Hepatocyte (in vitro differentiated cells): Measurements from ENCODE around the gene ACSS2. TPM values are rescaled to one million over a fixed set of nuclear protein-coding genes. Genes with fewer than 3 reads are reported as not detected.

Source experiments
- DNase-seq: peaks from one replicate; pipeline ENCODE4 v3.0.0-alpha.2; 2016; ENCODE audit warnings: low spot score
- H2AFZ ChIP-seq: fragments of 200-600 bp; sonication (generic); 2 replicates; pipeline ENCODE4 v1.6.0; 2016; ENCODE audit warnings: antibody characterized with exemption, mild to moderate bottlenecking
- H3K27ac ChIP-seq: fragments of 200-600 bp; sonication (generic); 2 replicates; pipeline ENCODE4 v1.5.1; 2016; ENCODE audit warnings: mild to moderate bottlenecking
- H3K27me3 ChIP-seq: fragments of 200-600 bp; sonication (generic); 2 replicates; pipeline ENCODE4 v1.6.1; 2016
- H3K36me3 ChIP-seq: fragments of 200-600 bp; sonication (generic); replicated peaks from 2 replicates; pipeline ENCODE4 v1.5.1; 2016; ENCODE audit warnings: low read depth; ENCODE audit not compliant: insufficient read depth
- H3K4me1 ChIP-seq: fragments of 200-600 bp; sonication (generic); 2 replicates; pipeline ENCODE4 v1.5.1; 2016; ENCODE audit warnings: mild to moderate bottlenecking, moderate library complexity; ENCODE audit not compliant: insufficient read depth
- H3K4me2 ChIP-seq: fragments of 200-600 bp; sonication (generic); 2 replicates; pipeline ENCODE4 v1.6.0; 2016
- H3K4me3 ChIP-seq: fragments of 200-600 bp; sonication (generic); 2 replicates; pipeline ENCODE4 v1.5.1; 2016; ENCODE audit warnings: mild to moderate bottlenecking
- H3K79me2 ChIP-seq: fragments of 200-600 bp; sonication (generic); 2 replicates; pipeline ENCODE4 v1.6.0; 2017; ENCODE audit warnings: mild to moderate bottlenecking
- H3K9me2 ChIP-seq: fragments of 200-600 bp; sonication (generic); replicated peaks from 2 replicates; pipeline ENCODE4 v1.6.0; 2017; ENCODE audit warnings: mild to moderate bottlenecking; ENCODE audit not compliant: insufficient read depth
- H3K9me3 ChIP-seq: fragments of 200-600 bp; sonication (generic); 2 replicates; pipeline ENCODE4 v1.5.1; 2016; ENCODE audit warnings: low read depth, mild to moderate bottlenecking
- H4K20me1 ChIP-seq: fragments of 200-600 bp; sonication (generic); 2 replicates; pipeline ENCODE4 v1.6.0; 2016; ENCODE audit warnings: mild to moderate bottlenecking; ENCODE audit not compliant: insufficient read depth, poor library complexity, severe bottlenecking
- EZH2 ChIP-seq: fragments of 200-600 bp; sonication (generic); IDR thresholded peaks from 2 replicates; pipeline ENCODE4 v1.6.1; 2016; ENCODE audit warnings: antibody characterized with exemption, mild to moderate bottlenecking, borderline replicate concordance
- EZH2phosphoT487 ChIP-seq: fragments of 200-600 bp; sonication (generic); IDR thresholded peaks from one replicate; pipeline ENCODE4 v1.6.1; 2018; ENCODE audit warnings: antibody characterized with exemption, mild to moderate bottlenecking, low read depth, moderate library complexity; ENCODE audit not compliant: unreplicated experiment, severe bottlenecking
- WGBS: methylation state at CpG from one replicate; pipeline ENCODE4 v1.1.6; 2016; ENCODE audit warnings: low lambda C conversion rate; ENCODE audit errors: missing lambda C conversion rate; 5-methylcytosine and 5-hydroxymethylcytosine counted together
- polyA plus RNA-seq: library from polyadenylated mRNA; unstranded; fragments of >200 nt; fragmentation: Nextera tagmentation; extraction: Ambion mirVana; gene quantifications from 2 replicates; pipeline ENCODE4 v1.2.1, GENCODE V29; 2016
- total RNA-seq: library from RNA; depleted of rRNA; stranded (reverse); fragments of >200 nt; gene quantifications from 2 replicates; pipeline ENCODE4 v1.2.3, GENCODE V29; 2014
- TF ChIP-seq, protein P1 (sequence below): fragments of 200-600 bp; sonication (generic); IDR thresholded peaks from 2 replicates; pipeline ENCODE4 v1.5.1; 2016; ENCODE audit warnings: antibody characterized with exemption, mild to moderate bottlenecking; ENCODE audit not compliant: poor library complexity

The ACSS2 gene
- total and polyA plus RNA-seq, 2 experiments from 2014 or later: 52.0 to 59.5 TPM

DNA sequence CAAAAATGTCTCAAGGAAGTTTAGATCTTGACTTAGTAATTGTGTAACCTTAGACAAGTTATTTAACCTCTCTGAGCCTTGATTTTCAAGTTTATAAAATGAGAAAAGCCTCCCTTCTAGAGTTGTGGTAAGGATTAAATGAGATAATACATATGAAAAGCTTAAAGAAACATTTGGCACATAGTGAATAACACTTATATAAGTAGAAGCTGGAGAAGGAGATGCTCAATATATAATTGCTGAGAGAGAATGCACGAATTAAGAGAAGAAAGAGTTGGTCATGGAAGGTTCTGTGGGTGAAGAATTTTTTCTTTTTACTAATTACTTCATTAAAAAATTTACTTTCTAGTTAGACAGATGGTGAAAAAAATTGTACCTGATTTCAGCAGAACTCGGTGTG lies 5.3 kb downstream of the ACSS2 start:
- Histone ChIP-seq H3K9me3 (no peaks in the 10 kb centered on the region), H3K79me2 (peaks cover 31% of the 10 kb centered on the region), H3K4me2 (no peak overlapping the region), H2AFZ (no peak overlapping the region), H3K27ac (no peak overlapping the region), H3K9me2 (no peaks in the 10 kb centered on the region), H3K4me3 (no peak overlapping the region), H3K4me1 (no peaks in the 10 kb centered on the region), H4K20me1 (no peaks in the 10 kb centered on the region), H3K27me3 (no peaks in the 10 kb centered on the region), H3K36me3 (no peaks in the 10 kb centered on the region)
- no peak for DNase-seq
- no peak for TF ChIP-seq EZH2
- WGBS: 48% methylated on average over 2 of the region's 2 CpGs

DNA sequence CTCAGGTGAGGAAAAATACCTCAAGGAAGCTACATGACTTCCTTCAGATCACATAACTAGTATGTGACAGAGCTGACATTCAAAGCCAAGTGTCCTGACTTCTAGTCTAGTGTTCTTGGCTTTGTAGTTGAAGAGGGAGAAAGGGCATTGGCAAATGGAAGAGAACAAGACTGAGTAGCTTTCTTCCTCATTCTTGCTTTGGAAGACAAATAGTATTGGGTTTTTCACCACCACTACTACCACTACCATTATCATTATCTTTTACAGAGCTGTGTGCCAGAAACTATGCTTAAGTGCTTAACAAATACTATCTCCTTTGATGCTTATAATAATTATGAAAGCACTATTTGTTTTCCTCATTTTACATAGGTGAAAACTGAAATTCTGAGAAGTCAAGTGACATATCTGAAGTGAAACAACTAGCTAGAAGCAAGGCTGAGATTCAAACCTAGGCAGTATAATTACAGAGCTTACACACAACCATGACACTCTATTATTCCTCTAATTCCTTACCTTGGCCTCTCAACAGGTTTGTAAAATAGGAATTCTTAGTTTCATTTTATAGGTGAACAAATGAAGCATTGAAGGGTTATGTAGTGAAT lies 6.8 kb downstream of the ACSS2 start:
- no peak for DNase-seq
- TF ChIP-seq, protein P1, sequence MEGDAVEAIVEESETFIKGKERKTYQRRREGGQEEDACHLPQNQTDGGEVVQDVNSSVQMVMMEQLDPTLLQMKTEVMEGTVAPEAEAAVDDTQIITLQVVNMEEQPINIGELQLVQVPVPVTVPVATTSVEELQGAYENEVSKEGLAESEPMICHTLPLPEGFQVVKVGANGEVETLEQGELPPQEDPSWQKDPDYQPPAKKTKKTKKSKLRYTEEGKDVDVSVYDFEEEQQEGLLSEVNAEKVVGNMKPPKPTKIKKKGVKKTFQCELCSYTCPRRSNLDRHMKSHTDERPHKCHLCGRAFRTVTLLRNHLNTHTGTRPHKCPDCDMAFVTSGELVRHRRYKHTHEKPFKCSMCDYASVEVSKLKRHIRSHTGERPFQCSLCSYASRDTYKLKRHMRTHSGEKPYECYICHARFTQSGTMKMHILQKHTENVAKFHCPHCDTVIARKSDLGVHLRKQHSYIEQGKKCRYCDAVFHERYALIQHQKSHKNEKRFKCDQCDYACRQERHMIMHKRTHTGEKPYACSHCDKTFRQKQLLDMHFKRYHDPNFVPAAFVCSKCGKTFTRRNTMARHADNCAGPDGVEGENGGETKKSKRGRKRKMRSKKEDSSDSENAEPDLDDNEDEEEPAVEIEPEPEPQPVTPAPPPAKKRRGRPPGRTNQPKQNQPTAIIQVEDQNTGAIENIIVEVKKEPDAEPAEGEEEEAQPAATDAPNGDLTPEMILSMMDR: no peak
- no peak for TF ChIP-seq EZH2phosphoT487
- no peak for TF ChIP-seq EZH2
- H3K27ac ChIP-seq: no peak overlapping the region
- H3K9me3 ChIP-seq: no peaks in the 10 kb centered on the region
- H3K27me3 ChIP-seq: no peaks in the 10 kb centered on the region
- H3K4me2 ChIP-seq: no peak overlapping the region
- no peaks in the 10 kb centered on the region for H4K20me1 ChIP-seq
- H3K79me2 ChIP-seq: peaks cover 20% of the 10 kb centered on the region
- H3K4me3 ChIP-seq: no peak overlapping the region
- no peaks in the 10 kb centered on the region for H3K4me1 ChIP-seq
- H2AFZ ChIP-seq: no peak overlapping the region
- H3K36me3 ChIP-seq: no peaks in the 10 kb centered on the region
- no peaks in the 10 kb centered on the region for H3K9me2 ChIP-seq

GRCh38 chr20:34883809-34884208 lies 7.4 kb downstream of the ACSS2 start:
- no peak overlapping the region for H3K4me2 ChIP-seq
- H3K27ac ChIP-seq: no peak overlapping the region
- no peak overlapping the region for H2AFZ ChIP-seq
- no peaks in the 10 kb centered on the region for H3K9me3 ChIP-seq
- DNase-seq: no peak
- H3K36me3 ChIP-seq: no peaks in the 10 kb centered on the region
- no peaks in the 10 kb centered on the region for H4K20me1 ChIP-seq
- H3K4me1 ChIP-seq: no peaks in the 10 kb centered on the region
- no peaks in the 10 kb centered on the region for H3K9me2 ChIP-seq
- 97% methylated on average over 4 of the region's 4 CpGs for WGBS
- H3K4me3 ChIP-seq: no peak overlapping the region
- H3K79me2 ChIP-seq: peaks cover 16% of the 10 kb centered on the region
- TF ChIP-seq EZH2: no peak
- TF ChIP-seq EZH2phosphoT487: no peak
- TF ChIP-seq, protein P1: no peak
- H3K27me3 ChIP-seq: no peaks in the 10 kb centered on the region

DNA sequence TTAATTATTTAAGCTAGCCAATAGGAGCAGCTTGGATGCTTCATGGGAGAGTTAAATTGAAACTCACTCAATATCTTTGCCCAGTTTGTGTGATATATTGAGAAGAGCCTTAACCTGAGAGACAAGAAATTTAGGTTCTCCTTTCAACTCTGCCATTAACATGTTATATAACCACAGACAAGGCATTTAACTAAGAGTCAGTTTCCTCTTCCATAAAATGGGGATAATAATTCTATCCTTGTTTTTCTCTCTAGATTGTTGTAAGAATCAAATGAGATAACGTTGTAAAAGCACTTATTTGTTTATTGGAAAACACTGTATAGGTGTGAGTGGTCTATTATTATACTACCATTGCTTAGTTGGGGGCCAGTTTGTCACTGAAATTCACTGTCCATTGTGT lies 7.8 kb downstream of the ACSS2 start:
- Histone ChIP-seq H3K4me2 (no peak overlapping the region), H3K27me3 (no peaks in the 10 kb centered on the region), H3K4me3 (no peak overlapping the region), H3K4me1 (no peaks in the 10 kb centered on the region), H3K36me3 (no peaks in the 10 kb centered on the region), H3K79me2 (peaks cover 16% of the 10 kb centered on the region), H4K20me1 (no peaks in the 10 kb centered on the region), H3K9me2 (no peaks in the 10 kb centered on the region), H3K27ac (no peak overlapping the region), H3K9me3 (no peaks in the 10 kb centered on the region), H2AFZ (no peak overlapping the region)
- DNase-seq: no peak
- WGBS: 88% methylated on average over 1 of the region's 1 CpG
- TF ChIP-seq EZH2phosphoT487: no peak
- TF ChIP-seq EZH2: no peak
- TF ChIP-seq, protein P1: no peak
